ENCODE measurements around the gene TYMS. TPM values are rescaled to one million over a fixed set of nuclear protein-coding genes. Genes with fewer than 3 reads are reported as not detected.

TYMS gene
- total RNA-seq, 1 donor from 2014 or later, result 25.0 TPM

- peak; percentile 66 for DNase-seq
Measured at GRCh38 chr18:712401-713134, 55.1 kb downstream of the TYMS start, which contains the start of gene ENOSF1. TSS of gene ENOSF1 (minus strand) at chr18:712630. CDS start at chr18:712587, 43 bp downstream.

GRCh38 chr18:713135-713490 lies 55.7 kb downstream of the TYMS start:
- DNase-seq, result no peak

- no peak for DNase-seq
Measured at GRCh38 chr18:715626-716025, 58.2 kb downstream of the TYMS start.

- DNase-seq, result no peak
Measured at GRCh38 chr18:717003-717402, 59.5 kb downstream of the TYMS start.

Other genes with a start within 250 kb of the TYMS start
- gene COLEC12, start 157.0 kb upstream of the TYMS start, total RNA-seq, result 58.1 TPM
- gene CETN1, start 77.3 kb upstream of the TYMS start, total RNA-seq, result not detected
- gene CLUL1, start 60.7 kb upstream of the TYMS start, total RNA-seq, result 1.1 TPM
- 35.3 TPM for gene ENOSF1, start 55.0 kb downstream of the TYMS start, total RNA-seq
- gene YES1, start 154.6 kb downstream of the TYMS start, total RNA-seq, result 50.3 TPM
- 3.4 TPM for gene ADCYAP1, start 247.2 kb downstream of the TYMS start, total RNA-seq

Measured in skin of body (tissue), 2 donors.